ENCODE measurements around the gene ZNF513.
A peak's percentile ranks its signal among the peaks of the same experiment; 100 is the strongest.

- TF ChIP-seq CTCF (IDR thresholded peaks at IDR 0.05) (no peak), POLR2AphosphoS5 (IDR thresholded peaks at IDR 0.05) (peak in 2 of 3 donors; percentile 30 to 72), POLR2A (IDR thresholded peaks at IDR 0.05) (no peak), EP300 (IDR thresholded peaks at IDR 0.05) (no peak)
These were observed 29.0 kb upstream of the ZNF513 start, which contains the start of gene PPM1G for GRCh38 chr2:27409321-27410073.

Measured in suprapubic skin (tissue), 4 donors.